HEK293T (cell line): ENCODE results near the gene PAOX.

Experiments used
- CTCF ChIA-PET: fragments of 350-600 bp; formaldehyde crosslinking; extraction: SDS; loops from one replicate; lab custom pipeline; 2021; ENCODE audit warnings: antibody characterized with exemption, inconsistent platforms; lab: Yijun Ruan, JAX
- POLR2A ChIA-PET: fragments of 350-600 bp; formaldehyde crosslinking; extraction: SDS; loops from one replicate; lab custom pipeline; 2020; ENCODE audit warnings: antibody characterized with exemption, inconsistent platforms; lab: Yijun Ruan, JAX
- DNase-seq: peaks from one replicate; pipeline ENCODE4 v3.0.0; 2012; ENCODE audit warnings: mixed read lengths; ENCODE audit errors: extremely low spot score
- ARNT ChIP-seq: fragments of 450-650 bp; IDR thresholded peaks from 2 replicates; pipeline ENCODE4 v1.6.1; 2017; ENCODE audit warnings: mild to moderate bottlenecking
- BHLHE40 ChIP-seq: fragments of 450-650 bp; IDR thresholded peaks from 2 replicates; pipeline ENCODE4 v1.6.1; 2016; ENCODE audit warnings: mild to moderate bottlenecking, moderate library complexity, borderline replicate concordance
- CTBP1 ChIP-seq: fragments of 450-650 bp; IDR thresholded peaks from 2 replicates; pipeline ENCODE4 v1.6.1; 2016; ENCODE audit warnings: borderline replicate concordance
- ELF4 ChIP-seq: fragments of 450-650 bp; IDR thresholded peaks from 2 replicates; pipeline ENCODE4 v1.6.1; 2017; ENCODE audit warnings: antibody characterized with exemption
- FOXA1 ChIP-seq: fragments of 450-650 bp; IDR thresholded peaks from 2 replicates; pipeline ENCODE4 v1.6.1; 2016; ENCODE audit warnings: mild to moderate bottlenecking
- FOXK2 ChIP-seq: fragments of 450-650 bp; IDR thresholded peaks from 2 replicates; pipeline ENCODE4 v1.6.1; 2016; ENCODE audit warnings: mild to moderate bottlenecking
- FOXM1 ChIP-seq: fragments of 450-650 bp; IDR thresholded peaks from 2 replicates; pipeline ENCODE4 v1.6.1; 2017; ENCODE audit warnings: mild to moderate bottlenecking, borderline replicate concordance
- HDGF ChIP-seq: fragments of 450-650 bp; IDR thresholded peaks from 2 replicates; pipeline ENCODE4 v1.6.1; 2017; ENCODE audit warnings: antibody characterized with exemption, borderline replicate concordance
- L3MBTL2 ChIP-seq: fragments of 450-650 bp; conservative IDR thresholded peaks from 2 replicates; pipeline ENCODE4 v1.6.1; 2016; ENCODE audit warnings: mild to moderate bottlenecking
- LEF1 ChIP-seq: fragments of 450-650 bp; IDR thresholded peaks from 2 replicates; pipeline ENCODE4 v1.6.1; 2017; ENCODE audit warnings: mild to moderate bottlenecking, borderline replicate concordance
- NFRKB ChIP-seq: fragments of 450-650 bp; IDR thresholded peaks from 2 replicates; pipeline ENCODE4 v1.6.1; 2016; ENCODE audit warnings: mild to moderate bottlenecking, moderate library complexity
- PKNOX1 ChIP-seq: fragments of 450-650 bp; IDR thresholded peaks from 2 replicates; pipeline ENCODE4 v1.6.1; 2016
- SP1 ChIP-seq: fragments of 450-650 bp; IDR thresholded peaks from 2 replicates; pipeline ENCODE4 v1.6.1; 2017
- SUZ12 ChIP-seq: fragments of 450-650 bp; IDR thresholded peaks from 2 replicates; pipeline ENCODE4 v1.6.1; 2016; ENCODE audit warnings: mild to moderate bottlenecking
- TARDBP ChIP-seq: fragments of 450-650 bp; IDR thresholded peaks from 2 replicates; pipeline ENCODE4 v1.6.1; 2016
- ZNF384 ChIP-seq: fragments of 450-650 bp; IDR thresholded peaks from 2 replicates; pipeline ENCODE4 v1.6.1; 2016

Gene PAOX

GRCh38 chr10:133401500-133401899 lies 22.4 kb downstream of the PAOX start:
- no peak for DNase-seq
- no peak for TF ChIP-seq SP1
- TF ChIP-seq L3MBTL2 = no peak
- TF ChIP-seq FOXM1 = no peak
- no peak for TF ChIP-seq FOXK2
- no peak for TF ChIP-seq TARDBP
- TF ChIP-seq FOXA1 = no peak
- no peak for TF ChIP-seq BHLHE40
- TF ChIP-seq ELF4 = no peak
- TF ChIP-seq NFRKB = no peak
- CTCF ChIA-PET = no interaction called here
- POLR2A ChIA-PET = no interaction called here

- TF ChIP-seq LEF1 = no peak
- no peak for TF ChIP-seq CTBP1
- TF ChIP-seq HDGF = no peak
- TF ChIP-seq NFRKB = no peak
- no peak for TF ChIP-seq TARDBP
- TF ChIP-seq PKNOX1 = no peak
- no peak for TF ChIP-seq FOXA1
- POLR2A ChIA-PET = no interaction called here
- no peak for DNase-seq
These were observed 23.1 kb downstream of the PAOX start for GRCh38 chr10:133401981-133402725.

GRCh38 chr10:133403359-133403758 lies 24.3 kb downstream of the PAOX start:
- no peak for TF ChIP-seq LEF1
- TF ChIP-seq L3MBTL2 = no peak
- TF ChIP-seq FOXM1 = no peak
- TF ChIP-seq BHLHE40 = no peak
- no peak for TF ChIP-seq ARNT
- no peak for TF ChIP-seq HDGF
- no peak for TF ChIP-seq NFRKB
- no peak for TF ChIP-seq ELF4
- TF ChIP-seq TARDBP = no peak
- no peak for TF ChIP-seq FOXA1
- DNase-seq = no peak
- CTCF ChIA-PET = no interaction called here
- POLR2A ChIA-PET = no interaction called here

More at GRCh38 chr10:133401981-133402725, 23.1 kb downstream of the PAOX start:
- CTCF ChIA-PET = no interaction called here

- TF ChIP-seq BHLHE40 = no peak
- no peak for DNase-seq
- ChIA-PET CTCF (no interaction called here), POLR2A (no interaction called here)
These were observed 24.7 kb downstream of the PAOX start for GRCh38 chr10:133403784-133404183.

GRCh38 chr10:133405272-133405671 lies 26.2 kb downstream of the PAOX start:
- POLR2A ChIA-PET = no interaction called here
- CTCF ChIA-PET = no interaction called here
- DNase-seq = no peak
- TF ChIP-seq ARNT = no peak
- TF ChIP-seq SP1 = no peak
- TF ChIP-seq ELF4 = no peak

- no peak for TF ChIP-seq PKNOX1
- TF ChIP-seq ELF4 = no peak
- no peak for TF ChIP-seq HDGF
- TF ChIP-seq ZNF384 = no peak
- TF ChIP-seq FOXK2 = no peak
- TF ChIP-seq FOXM1 = no peak
- TF ChIP-seq CTBP1 = no peak
- TF ChIP-seq SUZ12 = no peak
- TF ChIP-seq ARNT = no peak
- no peak for TF ChIP-seq FOXA1
- no peak for TF ChIP-seq TARDBP
- TF ChIP-seq BHLHE40 = no peak
- TF ChIP-seq SP1 = no peak
- TF ChIP-seq L3MBTL2 = no peak
- no peak for TF ChIP-seq LEF1
- CTCF ChIA-PET = no interaction called here
These were observed 26.9 kb downstream of the PAOX start for GRCh38 chr10:133405844-133406527.

GRCh38 chr10:133411523-133412380 lies 32.7 kb downstream of the PAOX start:
- ChIA-PET CTCF (no interaction called here), POLR2A (no interaction called here)
- DNase-seq = no peak
- TF ChIP-seq ZNF384 (no peak), FOXM1 (no peak), FOXK2 (no peak), FOXA1 (no peak), L3MBTL2 (no peak), TARDBP (no peak), PKNOX1 (no peak), SUZ12 (no peak), SP1 (no peak)

More at GRCh38 chr10:133405844-133406527, 26.9 kb downstream of the PAOX start:
- POLR2A ChIA-PET = no interaction called here
- no peak for DNase-seq
